ENCODE measurements around the gene TBKBP1. TPM values are rescaled to one million over a fixed set of nuclear protein-coding genes. Genes with fewer than 3 reads are reported as not detected.

Gene TBKBP1
- total and polyA plus RNA-seq, 9 of the 15 experiments (the other 6 are each of a cell fraction or from before 2014, with no cell fraction given) = 0.03 to 15.6 (median 6.8) TPM

DNA sequence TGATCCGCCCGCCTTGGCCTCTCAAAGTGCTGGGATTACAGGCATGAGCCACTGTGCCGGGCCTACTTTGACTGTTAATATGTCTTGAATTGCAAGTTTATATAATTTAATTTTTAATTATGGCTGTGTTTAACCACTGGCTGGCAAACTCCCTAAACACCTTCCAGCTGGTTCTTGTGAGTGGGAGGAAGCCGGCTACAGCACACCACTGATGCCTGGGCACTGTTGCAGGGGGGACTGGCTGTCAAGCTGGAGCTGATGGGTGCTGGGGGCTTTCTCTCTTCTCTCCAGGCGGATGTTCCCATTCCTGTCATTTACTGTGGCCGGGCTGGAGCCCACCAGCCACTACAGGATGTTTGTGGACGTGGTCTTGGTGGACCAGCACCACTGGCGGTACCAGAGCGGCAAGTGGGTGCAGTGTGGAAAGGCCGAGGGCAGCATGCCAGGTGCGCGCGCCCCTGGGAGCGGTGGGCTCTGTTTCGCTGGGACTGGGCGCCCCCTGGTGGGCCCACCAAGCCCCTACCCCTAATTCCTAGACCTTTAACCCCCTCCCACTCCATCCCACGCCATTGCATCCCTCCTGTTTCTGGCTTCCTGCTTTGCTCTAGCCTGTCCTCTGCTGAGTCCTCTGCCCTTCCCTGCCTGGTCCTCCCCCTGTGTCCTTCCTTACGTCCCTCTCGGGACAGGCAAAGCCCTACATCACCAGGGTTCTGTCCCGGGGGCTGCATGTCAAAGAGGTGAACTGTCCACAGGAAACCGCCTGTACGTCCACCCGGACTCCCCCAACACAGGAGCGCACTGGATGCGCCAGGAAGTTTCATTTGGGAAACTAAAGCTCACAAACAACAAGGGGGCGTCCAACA, 48.6 kb downstream of the TBKBP1 start (continued):
- TF ChIP-seq, protein P1, sequence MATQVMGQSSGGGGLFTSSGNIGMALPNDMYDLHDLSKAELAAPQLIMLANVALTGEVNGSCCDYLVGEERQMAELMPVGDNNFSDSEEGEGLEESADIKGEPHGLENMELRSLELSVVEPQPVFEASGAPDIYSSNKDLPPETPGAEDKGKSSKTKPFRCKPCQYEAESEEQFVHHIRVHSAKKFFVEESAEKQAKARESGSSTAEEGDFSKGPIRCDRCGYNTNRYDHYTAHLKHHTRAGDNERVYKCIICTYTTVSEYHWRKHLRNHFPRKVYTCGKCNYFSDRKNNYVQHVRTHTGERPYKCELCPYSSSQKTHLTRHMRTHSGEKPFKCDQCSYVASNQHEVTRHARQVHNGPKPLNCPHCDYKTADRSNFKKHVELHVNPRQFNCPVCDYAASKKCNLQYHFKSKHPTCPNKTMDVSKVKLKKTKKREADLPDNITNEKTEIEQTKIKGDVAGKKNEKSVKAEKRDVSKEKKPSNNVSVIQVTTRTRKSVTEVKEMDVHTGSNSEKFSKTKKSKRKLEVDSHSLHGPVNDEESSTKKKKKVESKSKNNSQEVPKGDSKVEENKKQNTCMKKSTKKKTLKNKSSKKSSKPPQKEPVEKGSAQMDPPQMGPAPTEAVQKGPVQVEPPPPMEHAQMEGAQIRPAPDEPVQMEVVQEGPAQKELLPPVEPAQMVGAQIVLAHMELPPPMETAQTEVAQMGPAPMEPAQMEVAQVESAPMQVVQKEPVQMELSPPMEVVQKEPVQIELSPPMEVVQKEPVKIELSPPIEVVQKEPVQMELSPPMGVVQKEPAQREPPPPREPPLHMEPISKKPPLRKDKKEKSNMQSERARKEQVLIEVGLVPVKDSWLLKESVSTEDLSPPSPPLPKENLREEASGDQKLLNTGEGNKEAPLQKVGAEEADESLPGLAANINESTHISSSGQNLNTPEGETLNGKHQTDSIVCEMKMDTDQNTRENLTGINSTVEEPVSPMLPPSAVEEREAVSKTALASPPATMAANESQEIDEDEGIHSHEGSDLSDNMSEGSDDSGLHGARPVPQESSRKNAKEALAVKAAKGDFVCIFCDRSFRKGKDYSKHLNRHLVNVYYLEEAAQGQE (IDR thresholded peaks at IDR 0.05; ENCODE audit: borderline replicate concordance) = peak; percentile 72
- TF ChIP-seq, protein P1 (CRISPR knock-in tag; IDR thresholded peaks at IDR 0.05; ENCODE audit: low read depth) = no peak
- TF ChIP-seq, protein P2, sequence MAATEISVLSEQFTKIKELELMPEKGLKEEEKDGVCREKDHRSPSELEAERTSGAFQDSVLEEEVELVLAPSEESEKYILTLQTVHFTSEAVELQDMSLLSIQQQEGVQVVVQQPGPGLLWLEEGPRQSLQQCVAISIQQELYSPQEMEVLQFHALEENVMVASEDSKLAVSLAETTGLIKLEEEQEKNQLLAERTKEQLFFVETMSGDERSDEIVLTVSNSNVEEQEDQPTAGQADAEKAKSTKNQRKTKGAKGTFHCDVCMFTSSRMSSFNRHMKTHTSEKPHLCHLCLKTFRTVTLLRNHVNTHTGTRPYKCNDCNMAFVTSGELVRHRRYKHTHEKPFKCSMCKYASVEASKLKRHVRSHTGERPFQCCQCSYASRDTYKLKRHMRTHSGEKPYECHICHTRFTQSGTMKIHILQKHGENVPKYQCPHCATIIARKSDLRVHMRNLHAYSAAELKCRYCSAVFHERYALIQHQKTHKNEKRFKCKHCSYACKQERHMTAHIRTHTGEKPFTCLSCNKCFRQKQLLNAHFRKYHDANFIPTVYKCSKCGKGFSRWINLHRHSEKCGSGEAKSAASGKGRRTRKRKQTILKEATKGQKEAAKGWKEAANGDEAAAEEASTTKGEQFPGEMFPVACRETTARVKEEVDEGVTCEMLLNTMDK (IDR thresholded peaks at IDR 0.05; ENCODE audit: borderline replicate concordance, insufficient read depth, low read depth, low read length, poor library complexity, severe bottlenecking) = peak; percentile 1
- TF ChIP-seq EGR1 (conservative IDR thresholded peaks at IDR 0.05) (peak; percentile 87), NFYB (IDR thresholded peaks at IDR 0.05; ENCODE audit: extremely low read depth, insufficient read length) (no peak), RBBP5 (IDR thresholded peaks at IDR 0.05; ENCODE audit: borderline replicate concordance, insufficient read depth, low read length, poor library complexity, severe bottlenecking) (no peak), STAG1 (CRISPR knock-in tag; IDR thresholded peaks at IDR 0.05; ENCODE audit: borderline replicate concordance) (peak; percentile 30; the same call in 1 of the 2 replicates), HINFP (tag; conservative IDR thresholded peaks at IDR 0.05; ENCODE audit: low read depth) (peak; percentile 94)
- TF ChIP-seq, protein P3, sequence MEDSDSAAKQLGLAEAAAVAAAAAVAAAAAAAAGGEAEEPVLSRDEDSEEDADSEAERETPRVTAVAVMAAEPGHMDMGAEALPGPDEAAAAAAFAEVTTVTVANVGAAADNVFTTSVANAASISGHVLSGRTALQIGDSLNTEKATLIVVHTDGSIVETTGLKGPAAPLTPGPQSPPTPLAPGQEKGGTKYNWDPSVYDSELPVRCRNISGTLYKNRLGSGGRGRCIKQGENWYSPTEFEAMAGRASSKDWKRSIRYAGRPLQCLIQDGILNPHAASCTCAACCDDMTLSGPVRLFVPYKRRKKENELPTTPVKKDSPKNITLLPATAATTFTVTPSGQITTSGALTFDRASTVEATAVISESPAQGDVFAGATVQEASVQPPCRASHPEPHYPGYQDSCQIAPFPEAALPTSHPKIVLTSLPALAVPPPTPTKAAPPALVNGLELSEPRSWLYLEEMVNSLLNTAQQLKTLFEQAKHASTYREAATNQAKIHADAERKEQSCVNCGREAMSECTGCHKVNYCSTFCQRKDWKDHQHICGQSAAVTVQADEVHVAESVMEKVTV (CRISPR knock-in tag; IDR thresholded peaks at IDR 0.05) = 0 out of 2 replicates have a peak, but pooled peaks have one; percentile 16
